NT2/D1 (cell line): Measurements from ENCODE around the gene GAK.

Experiments
- SUZ12 ChIP-seq: IDR thresholded peaks from 2 replicates; pipeline ENCODE4 v1.6.1; 2011; ENCODE audit not compliant: insufficient read length, insufficient read depth; ENCODE audit errors: extremely low read depth
- YY1 ChIP-seq: IDR thresholded peaks from 2 replicates; pipeline ENCODE4 v1.6.1; 2011; ENCODE audit not compliant: insufficient read length, insufficient read depth

DNA sequence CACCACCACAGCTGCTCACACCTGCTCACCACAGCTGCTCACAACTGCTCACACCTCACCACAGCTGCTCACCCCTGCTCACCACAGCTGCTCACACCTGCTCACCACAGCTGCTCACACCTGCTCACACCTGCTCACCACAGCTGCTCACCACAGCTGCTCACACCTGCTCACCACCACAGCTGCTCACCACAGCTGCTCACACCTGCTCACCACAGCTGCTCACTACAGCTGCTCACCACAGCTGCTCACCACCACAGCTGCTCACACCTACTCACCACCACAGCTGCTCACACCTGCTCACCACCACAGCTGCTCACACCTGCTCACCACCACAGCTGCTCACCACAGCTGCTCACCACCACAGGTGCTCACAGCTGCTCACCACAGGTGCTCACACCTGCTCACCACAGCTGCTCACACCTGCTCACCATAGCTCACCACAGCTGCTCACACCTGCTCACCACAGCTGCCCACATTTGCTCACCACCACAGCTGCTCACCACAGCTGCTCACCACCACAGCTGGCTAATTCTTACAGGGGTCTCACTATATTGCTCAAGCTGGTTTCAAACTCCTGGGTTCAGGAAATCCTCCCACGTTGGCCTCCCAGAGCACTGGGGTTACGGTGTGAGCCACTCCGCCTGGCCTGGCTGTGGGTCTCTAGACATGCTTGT lies 75.8 kb downstream of the GAK start:
- TF ChIP-seq YY1 (no peak), SUZ12 (no peak)
